CD4-positive, alpha-beta T cell (primary cell): Measurements from ENCODE around the gene FBXL17. TPM values are rescaled to one million over a fixed set of nuclear protein-coding genes. Genes with fewer than 3 reads are reported as not detected.

Experiments
- ATAC-seq: fragments of 200-7000 bp; cut with Tn5 transposase; one replicate; pipeline ENCODE4 v1.10.0; 2022; ENCODE audit warnings: mild to moderate bottlenecking; ENCODE audit not compliant: poor library complexity
- CTCF ChIA-PET: fragments of 350-600 bp; sonication (Branson Sonifier 250); formaldehyde crosslinking; loops from one replicate; lab custom pipeline; 2021; ENCODE audit warnings: antibody characterized with exemption, inconsistent platforms; lab: Charles Lee
- POLR2A ChIA-PET: fragments of 350-600 bp; sonication (Branson Sonifier 250); formaldehyde crosslinking; loops from one replicate; lab custom pipeline; 2021; ENCODE audit warnings: antibody characterized with exemption, inconsistent platforms; lab: Charles Lee
- DNase-seq, 14 experiments: peaks; one replicate each; pipeline ENCODE4 v3.0.0-alpha.2; 2013 to 2020; ENCODE audit warnings: mixed read lengths in 2 of 14
- H3K27ac ChIP-seq, 2 donors: one replicate each; pipeline versions ENCODE4 v1.5.1 to v1.7.0; 2013; ENCODE audit warnings: low read length in 2 of 2, low read depth in 1 of 2, mild to moderate bottlenecking in 1 of 2
- H3K27me3 ChIP-seq, 2 experiments: 1 replicate in 1 of 2; 2 replicates in 1 of 2; pipeline versions ENCODE4 v1.6.1 to v1.7.0; 2013; ENCODE audit warnings: low read length in 2 of 2, control low read depth in 1 of 2, mild to moderate bottlenecking in 1 of 2, moderate library complexity in 1 of 2; ENCODE audit not compliant: insufficient read depth in 2 of 2, control insufficient read depth in 1 of 2
- H3K36me3 ChIP-seq: one replicate; pipeline ENCODE4 v1.6.1; 2013; ENCODE audit warnings: low read length, control low read depth; ENCODE audit not compliant: insufficient read depth
- H3K4me1 ChIP-seq: one replicate; pipeline ENCODE4 v1.6.1; 2013; ENCODE audit warnings: low read length, control low read depth; ENCODE audit not compliant: insufficient read depth
- H3K4me3 ChIP-seq: one replicate; pipeline ENCODE4 v1.5.1; 2013; ENCODE audit warnings: mild to moderate bottlenecking, low read length, moderate library complexity
- H3K9me3 ChIP-seq, 2 experiments: 1 replicate in 1 of 2; 2 replicates in 1 of 2; pipeline versions ENCODE4 v1.6.1 to v1.7.0; 2013; ENCODE audit warnings: low read length in 2 of 2, mild to moderate bottlenecking in 2 of 2, control low read depth in 1 of 2, moderate library complexity in 1 of 2; ENCODE audit not compliant: control insufficient read depth in 1 of 2, insufficient read depth in 1 of 2
- H3K27ac Mint-ChIP-seq: one replicate; pipeline ENCODE4 v1.8.0; 2020; ENCODE audit warnings: mixed read lengths
- H3K27me3 Mint-ChIP-seq: one replicate; pipeline ENCODE4 v1.8.0; 2021; ENCODE audit warnings: mixed read lengths
- H3K36me3 Mint-ChIP-seq: one replicate; pipeline ENCODE4 v1.8.0; 2021; ENCODE audit warnings: low read depth, mixed read lengths
- H3K4me1 Mint-ChIP-seq: one replicate; pipeline ENCODE4 v1.8.0; 2021; ENCODE audit warnings: low read depth, mixed read lengths
- H3K4me3 Mint-ChIP-seq: one replicate; pipeline ENCODE4 v1.8.0; 2020; ENCODE audit warnings: mild to moderate bottlenecking, mixed read lengths
- H3K9me3 Mint-ChIP-seq: one replicate; pipeline ENCODE4 v1.8.0; 2020; ENCODE audit warnings: mixed read lengths
- intact Hi-C, 2 experiments: fragments of 100-400 bp; cut with DNase I in 1 of 2; cut with micrococcal nuclease in 1 of 2; formaldehyde crosslinking; loops; one replicate each; pipeline versions ENCODE4 v1.15.1 to v1.9.0; 2023 to 2025; cut with DNase I, micrococcal nuclease
- total RNA-seq, 174 experiments: library from RNA in 2 of 174; stranded (reverse) in 2 of 174; gene quantifications; one replicate each; pipeline ENCODE4 v1.2.3 and lab custom pipeline; 2021 to 2026
- TF ChIP-seq, protein P1 (sequence below): fragments of 200-600 bp; IDR thresholded peaks from one replicate; pipeline ENCODE4 v1.8.0; 2022; ENCODE audit warnings: antibody characterized with exemption, mild to moderate bottlenecking

FBXL17 gene
- total RNA-seq, 2 experiments from 2014 or later: 17.9 to 21.1 TPM

DNA sequence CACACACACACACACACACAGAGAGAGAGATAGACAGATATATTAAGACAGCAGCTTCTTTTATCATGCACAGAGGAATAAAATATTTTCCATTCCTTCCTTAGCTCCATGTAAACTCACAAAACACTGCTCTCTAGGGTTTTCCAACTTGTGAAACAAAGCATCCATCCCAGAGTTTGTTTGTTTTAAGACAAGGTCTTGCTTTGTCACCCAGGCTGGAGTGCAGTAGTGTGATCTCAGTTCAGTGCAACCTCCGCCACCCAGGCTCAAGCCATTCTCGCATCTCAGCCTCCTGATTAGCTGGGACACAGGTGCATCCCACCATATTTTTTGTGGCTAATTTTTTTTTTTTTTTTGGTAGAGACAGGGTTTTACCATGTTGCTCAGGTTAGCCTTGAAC is 298.7 kb downstream of the FBXL17 start:
- Histone ChIP-seq H3K27me3 (no peaks in the 10 kb centered on the region), H3K4me3 (no peak overlapping the region), H3K27ac (no peak overlapping the region), H3K4me1 (no peaks in the 10 kb centered on the region), H3K36me3 (no peaks in the 10 kb centered on the region), H3K9me3 (no peaks in the 10 kb centered on the region)
- H3K36me3 Mint-ChIP-seq: peaks cover 42% of the 10 kb centered on the region
- DNase-seq: no peak
- ChIA-PET CTCF (no interaction called here), POLR2A (no interaction called here)
- ATAC-seq: no peak
- H3K27ac Mint-ChIP-seq: no peak overlapping the region
- no peak overlapping the region for H3K4me3 Mint-ChIP-seq
- H3K4me1 Mint-ChIP-seq: no peaks in the 10 kb centered on the region
- no peaks in the 10 kb centered on the region for H3K9me3 Mint-ChIP-seq
- intact Hi-C loops: no loop called here
- H3K27me3 Mint-ChIP-seq: no peaks in the 10 kb centered on the region
- TF ChIP-seq, protein P1, sequence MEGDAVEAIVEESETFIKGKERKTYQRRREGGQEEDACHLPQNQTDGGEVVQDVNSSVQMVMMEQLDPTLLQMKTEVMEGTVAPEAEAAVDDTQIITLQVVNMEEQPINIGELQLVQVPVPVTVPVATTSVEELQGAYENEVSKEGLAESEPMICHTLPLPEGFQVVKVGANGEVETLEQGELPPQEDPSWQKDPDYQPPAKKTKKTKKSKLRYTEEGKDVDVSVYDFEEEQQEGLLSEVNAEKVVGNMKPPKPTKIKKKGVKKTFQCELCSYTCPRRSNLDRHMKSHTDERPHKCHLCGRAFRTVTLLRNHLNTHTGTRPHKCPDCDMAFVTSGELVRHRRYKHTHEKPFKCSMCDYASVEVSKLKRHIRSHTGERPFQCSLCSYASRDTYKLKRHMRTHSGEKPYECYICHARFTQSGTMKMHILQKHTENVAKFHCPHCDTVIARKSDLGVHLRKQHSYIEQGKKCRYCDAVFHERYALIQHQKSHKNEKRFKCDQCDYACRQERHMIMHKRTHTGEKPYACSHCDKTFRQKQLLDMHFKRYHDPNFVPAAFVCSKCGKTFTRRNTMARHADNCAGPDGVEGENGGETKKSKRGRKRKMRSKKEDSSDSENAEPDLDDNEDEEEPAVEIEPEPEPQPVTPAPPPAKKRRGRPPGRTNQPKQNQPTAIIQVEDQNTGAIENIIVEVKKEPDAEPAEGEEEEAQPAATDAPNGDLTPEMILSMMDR: no peak

DNA sequence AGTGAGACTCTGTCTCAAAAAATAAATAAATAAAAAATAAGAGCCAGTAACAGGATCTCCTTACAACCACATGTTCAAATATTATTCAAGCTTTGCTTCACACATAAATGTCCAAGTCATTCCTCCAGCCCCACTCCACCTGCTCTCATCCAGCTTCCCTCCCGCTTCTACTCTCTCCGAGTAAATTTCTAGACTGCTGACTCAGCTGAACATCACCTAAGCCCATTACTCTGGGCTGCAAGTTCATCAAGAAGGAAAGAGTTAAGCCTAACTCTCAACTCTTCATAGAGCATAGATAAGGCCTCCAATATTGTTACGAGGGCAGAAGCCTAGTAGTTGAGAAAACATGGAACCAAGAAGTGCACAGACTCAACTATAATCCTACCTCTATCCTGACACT is 300.2 kb downstream of the FBXL17 start:
- Mint-ChIP-seq H3K27me3 (no peaks in the 10 kb centered on the region), H3K4me3 (no peak overlapping the region), H3K27ac (no peak overlapping the region), H3K36me3 (peaks cover 45% of the 10 kb centered on the region), H3K4me1 (no peaks in the 10 kb centered on the region), H3K9me3 (no peaks in the 10 kb centered on the region)
- intact Hi-C loops: no loop called here
- DNase-seq: no peak
- no peak overlapping the region for H3K27ac ChIP-seq
- no peaks in the 10 kb centered on the region for H3K9me3 ChIP-seq
- H3K4me3 ChIP-seq: no peak overlapping the region
- ATAC-seq: no peak
- CTCF ChIA-PET: no interaction called here
- H3K4me1 ChIP-seq: no peaks in the 10 kb centered on the region
- no peaks in the 10 kb centered on the region for H3K36me3 ChIP-seq
- POLR2A ChIA-PET: no interaction called here
- no peaks in the 10 kb centered on the region for H3K27me3 ChIP-seq
- TF ChIP-seq, protein P1: no peak

DNA sequence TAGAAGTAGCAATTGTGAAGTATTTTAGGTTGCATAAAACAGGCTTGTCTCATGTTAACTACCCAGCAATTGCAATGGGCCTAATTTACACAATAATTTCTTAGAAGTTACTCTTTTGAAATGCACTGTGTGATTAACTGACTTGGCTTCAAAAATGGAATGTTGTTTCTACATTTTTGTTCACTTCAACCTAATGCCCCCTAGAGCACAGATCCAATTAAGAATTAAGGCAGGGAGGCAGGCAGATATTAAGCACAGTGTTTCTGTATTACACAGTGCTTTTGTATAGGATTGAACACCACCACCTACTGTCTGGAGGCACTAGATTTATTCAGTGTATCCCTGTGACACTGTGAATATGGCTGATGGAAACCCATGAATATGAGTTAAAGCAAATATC is 302.1 kb downstream of the FBXL17 start:
- no peaks in the 10 kb centered on the region for H3K36me3 ChIP-seq
- no peak for ATAC-seq
- peaks cover 0 to 5% of the 10 kb centered on the region in 2 experiments for H3K9me3 ChIP-seq
- ChIA-PET POLR2A (no interaction called here), CTCF (no interaction called here)
- Mint-ChIP-seq H3K4me3 (no peak overlapping the region), H3K4me1 (no peaks in the 10 kb centered on the region), H3K27me3 (no peaks in the 10 kb centered on the region), H3K27ac (no peak overlapping the region), H3K36me3 (peaks cover 60% of the 10 kb centered on the region), H3K9me3 (no peaks in the 10 kb centered on the region)
- intact Hi-C loops: no loop called here
- TF ChIP-seq, protein P1: no peak
- H3K4me3 ChIP-seq: no peak overlapping the region
- DNase-seq: no peak
- H3K27me3 ChIP-seq: no peaks in the 10 kb centered on the region
- H3K27ac ChIP-seq: no peak overlapping the region
- no peaks in the 10 kb centered on the region for H3K4me1 ChIP-seq
